Astrocyte (in vitro differentiated cells and primary cell): Measurements from ENCODE around the gene TRHDE. TPM values are rescaled to one million over a fixed set of nuclear protein-coding genes. Genes with fewer than 3 reads are reported as not detected.

Experiments used
- DNase-seq: peaks from one replicate; pipeline ENCODE4 v3.0.0-alpha.2; 2010; ENCODE audit warnings: low read depth
- FAIRE-seq: peaks from 2 replicates; lab custom pipeline; 2011; peaks lifted over from hg19 to GRCh38; lab: Jason Lieb, UNC
- H2AFZ ChIP-seq: 2 replicates; pipeline ENCODE4 v1.6.0; 2012; ENCODE audit warnings: low read depth, low read length, inconsistent platforms
- H3K27ac ChIP-seq: 2 replicates; pipeline ENCODE4 v1.5.1; 2011; ENCODE audit warnings: low read depth, low read length, inconsistent platforms
- H3K27me3 ChIP-seq: 2 replicates; pipeline ENCODE4 v1.6.0; 2011; ENCODE audit warnings: low read length, inconsistent platforms; ENCODE audit not compliant: insufficient read depth
- H3K36me3 ChIP-seq: 2 replicates; pipeline ENCODE4 v1.5.1; 2011; ENCODE audit warnings: low read length, inconsistent platforms; ENCODE audit not compliant: insufficient read depth
- H3K4me1 ChIP-seq: 2 replicates; pipeline ENCODE4 v1.5.1; 2011; ENCODE audit warnings: low read length, inconsistent platforms; ENCODE audit not compliant: insufficient read depth
- H3K4me2 ChIP-seq: 2 replicates; pipeline ENCODE4 v1.6.0; 2012; ENCODE audit warnings: low read length, inconsistent platforms
- H3K4me3 ChIP-seq: 2 replicates; pipeline ENCODE4 v1.5.1; 2011; ENCODE audit warnings: low read depth, mild to moderate bottlenecking, low read length, inconsistent platforms; ENCODE audit not compliant: insufficient read depth
- H3K79me2 ChIP-seq: 2 replicates; pipeline ENCODE4 v1.6.0; 2012; ENCODE audit warnings: mild to moderate bottlenecking, low read length, inconsistent platforms; ENCODE audit not compliant: insufficient read depth
- H3K9ac ChIP-seq: 2 replicates; pipeline ENCODE4 v1.6.0; 2012; ENCODE audit warnings: mild to moderate bottlenecking, low read length, inconsistent platforms
- H3K9me3 ChIP-seq: 2 replicates; pipeline ENCODE4 v1.5.1; 2012; ENCODE audit warnings: low read depth, mild to moderate bottlenecking, low read length, inconsistent platforms; ENCODE audit not compliant: insufficient read depth
- H4K20me1 ChIP-seq: 2 replicates; pipeline ENCODE4 v1.6.0; 2012; ENCODE audit warnings: low read length, inconsistent platforms; ENCODE audit not compliant: insufficient read depth
- H3K27ac Mint-ChIP-seq: one replicate; pipeline ENCODE4 v1.8.0; 2021; ENCODE audit warnings: mild to moderate bottlenecking, mixed read lengths; ENCODE audit not compliant: unreplicated experiment
- H3K27me3 Mint-ChIP-seq: one replicate; pipeline ENCODE4 v1.8.0; 2021; ENCODE audit warnings: low read depth, mixed read lengths; ENCODE audit not compliant: unreplicated experiment
- H3K36me3 Mint-ChIP-seq: one replicate; pipeline ENCODE4 v1.8.0; 2021; ENCODE audit warnings: low read depth, mixed read lengths; ENCODE audit not compliant: unreplicated experiment
- H3K4me1 Mint-ChIP-seq: one replicate; pipeline ENCODE4 v1.8.0; 2021; ENCODE audit warnings: low read depth, mixed read lengths; ENCODE audit not compliant: unreplicated experiment
- H3K4me3 Mint-ChIP-seq: one replicate; pipeline ENCODE4 v1.8.0; 2021; ENCODE audit warnings: mild to moderate bottlenecking, moderate library complexity, mixed read lengths; ENCODE audit not compliant: unreplicated experiment
- H3K9me3 Mint-ChIP-seq: one replicate; pipeline ENCODE4 v1.8.0; 2021; ENCODE audit warnings: mild to moderate bottlenecking, mixed read lengths; ENCODE audit not compliant: unreplicated experiment
- CTCF ChIP-seq: IDR thresholded peaks from 2 replicates; pipeline ENCODE4 v1.5.1; 2011; ENCODE audit warnings: low read depth, mild to moderate bottlenecking, inconsistent platforms, low read length, moderate library complexity; ENCODE audit not compliant: insufficient read depth
- EZH2 ChIP-seq: IDR thresholded peaks from 2 replicates; pipeline ENCODE4 v1.6.1; 2012; ENCODE audit warnings: mild to moderate bottlenecking, low read length, inconsistent platforms; ENCODE audit not compliant: insufficient read depth
- total RNA-seq: library from RNA; stranded (reverse); gene quantifications from 2 replicates; pipeline ENCODE4 v1.2.1, GENCODE V29; 2021

TRHDE gene
- total RNA-seq, 1 donor from 2014 or later = 1.4 TPM

- H3K36me3 ChIP-seq = no peaks in the 10 kb centered on the region
- no peaks in the 10 kb centered on the region for H3K79me2 ChIP-seq
- H3K27me3 ChIP-seq = no peaks in the 10 kb centered on the region
- no peaks in the 10 kb centered on the region for H3K9me3 ChIP-seq
- H3K27me3 Mint-ChIP-seq = no peaks in the 10 kb centered on the region
- no peak overlapping the region for H3K4me3 ChIP-seq
- H2AFZ ChIP-seq = no peak overlapping the region
- H3K4me2 ChIP-seq = no peak overlapping the region
- no peaks in the 10 kb centered on the region for H4K20me1 ChIP-seq
- H3K4me1 ChIP-seq = no peaks in the 10 kb centered on the region
- no peak overlapping the region for H3K9ac ChIP-seq
- DNase-seq = no peak
- no peak overlapping the region for H3K4me3 Mint-ChIP-seq
- TF ChIP-seq CTCF = no peak
- no peak for TF ChIP-seq EZH2
- no peak for FAIRE-seq
- no peaks in the 10 kb centered on the region for H3K4me1 Mint-ChIP-seq
- no peaks in the 10 kb centered on the region for H3K9me3 Mint-ChIP-seq
- no peaks in the 10 kb centered on the region for H3K36me3 Mint-ChIP-seq
- no peak overlapping the region for H3K27ac Mint-ChIP-seq
- H3K27ac ChIP-seq = no peak overlapping the region
Observed at GRCh38 chr12:72677846-72678245, 405.7 kb downstream of the TRHDE start.

- H3K79me2 ChIP-seq = no peaks in the 10 kb centered on the region
- H3K4me3 ChIP-seq = no peak overlapping the region
- DNase-seq = no peak
- FAIRE-seq = no peak
- no peak overlapping the region for H3K4me2 ChIP-seq
- no peak overlapping the region for H3K4me3 Mint-ChIP-seq
- no peaks in the 10 kb centered on the region for H3K9me3 Mint-ChIP-seq
- H4K20me1 ChIP-seq = no peaks in the 10 kb centered on the region
- no peaks in the 10 kb centered on the region for H3K9me3 ChIP-seq
- H3K27ac ChIP-seq = no peak overlapping the region
- H3K27me3 ChIP-seq = no peaks in the 10 kb centered on the region
- TF ChIP-seq EZH2 (no peak), CTCF (no peak)
- H3K36me3 ChIP-seq = no peaks in the 10 kb centered on the region
- H3K27me3 Mint-ChIP-seq = no peaks in the 10 kb centered on the region
- H2AFZ ChIP-seq = no peak overlapping the region
- H3K4me1 Mint-ChIP-seq = no peaks in the 10 kb centered on the region
- no peak overlapping the region for H3K27ac Mint-ChIP-seq
- no peak overlapping the region for H3K9ac ChIP-seq
- H3K4me1 ChIP-seq = no peaks in the 10 kb centered on the region
- H3K36me3 Mint-ChIP-seq = no peaks in the 10 kb centered on the region
Observed at GRCh38 chr12:72679147-72679757, 407.1 kb downstream of the TRHDE start.

GRCh38 chr12:72681028-72681427 is 408.9 kb downstream of the TRHDE start:
- FAIRE-seq (no peak), DNase-seq (no peak)
- no peaks in the 10 kb centered on the region for H3K27me3 ChIP-seq
- H3K9me3 ChIP-seq = no peaks in the 10 kb centered on the region
- H3K4me2 ChIP-seq = no peak overlapping the region
- no peaks in the 10 kb centered on the region for H3K4me1 ChIP-seq
- TF ChIP-seq CTCF (no peak), EZH2 (no peak)
- no peak overlapping the region for H2AFZ ChIP-seq
- no peak overlapping the region for H3K9ac ChIP-seq
- H3K27me3 Mint-ChIP-seq = no peaks in the 10 kb centered on the region
- H3K36me3 Mint-ChIP-seq = no peaks in the 10 kb centered on the region
- no peaks in the 10 kb centered on the region for H3K9me3 Mint-ChIP-seq
- no peak overlapping the region for H3K4me3 Mint-ChIP-seq
- H3K4me3 ChIP-seq = no peak overlapping the region
- H3K79me2 ChIP-seq = no peaks in the 10 kb centered on the region
- H3K36me3 ChIP-seq = no peaks in the 10 kb centered on the region
- H3K27ac Mint-ChIP-seq = no peak overlapping the region
- H3K27ac ChIP-seq = no peak overlapping the region
- no peaks in the 10 kb centered on the region for H3K4me1 Mint-ChIP-seq
- no peaks in the 10 kb centered on the region for H4K20me1 ChIP-seq
